Measurements from ENCODE around the gene HLA-DMB.

HLA-DMB gene

GRCh38 chr6:32940656-32941213 lies at the start of gene HLA-DMB:
Gene HLA-DMB (minus strand): TSS chr6:32941028. CDS start chr6:32940807, 221 bp downstream.
- no peak for DNase-seq (ENCODE audit: low read depth in 2 of 2)

DNA sequence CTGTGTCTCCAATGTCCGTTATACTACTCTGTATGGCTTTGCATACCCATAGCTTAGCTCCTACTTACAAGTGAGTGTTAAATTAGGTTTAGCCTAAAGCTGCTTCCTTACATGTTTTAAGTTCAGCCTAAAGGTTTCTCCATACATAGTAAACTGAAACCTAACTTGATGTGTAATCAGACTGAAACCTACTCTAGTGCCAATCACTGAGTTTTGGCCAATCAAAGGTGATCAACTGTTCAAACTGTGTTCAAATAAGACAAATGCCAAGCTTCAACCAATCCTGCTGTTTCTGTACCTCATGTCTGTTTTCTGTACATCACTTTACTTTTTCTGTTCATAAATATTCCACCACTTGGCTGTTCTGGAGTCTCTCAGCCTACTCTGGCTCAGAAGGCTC lies 48.5 kb upstream of the HLA-DMB start:
- no peak for DNase-seq (ENCODE audit: low read depth in 2 of 2)

- peak; percentile 43 to 56 for DNase-seq (ENCODE audit: low read depth in 2 of 2)
Observed at GRCh38 chr6:32984622-32985389, 44.0 kb upstream of the HLA-DMB start.

DNA sequence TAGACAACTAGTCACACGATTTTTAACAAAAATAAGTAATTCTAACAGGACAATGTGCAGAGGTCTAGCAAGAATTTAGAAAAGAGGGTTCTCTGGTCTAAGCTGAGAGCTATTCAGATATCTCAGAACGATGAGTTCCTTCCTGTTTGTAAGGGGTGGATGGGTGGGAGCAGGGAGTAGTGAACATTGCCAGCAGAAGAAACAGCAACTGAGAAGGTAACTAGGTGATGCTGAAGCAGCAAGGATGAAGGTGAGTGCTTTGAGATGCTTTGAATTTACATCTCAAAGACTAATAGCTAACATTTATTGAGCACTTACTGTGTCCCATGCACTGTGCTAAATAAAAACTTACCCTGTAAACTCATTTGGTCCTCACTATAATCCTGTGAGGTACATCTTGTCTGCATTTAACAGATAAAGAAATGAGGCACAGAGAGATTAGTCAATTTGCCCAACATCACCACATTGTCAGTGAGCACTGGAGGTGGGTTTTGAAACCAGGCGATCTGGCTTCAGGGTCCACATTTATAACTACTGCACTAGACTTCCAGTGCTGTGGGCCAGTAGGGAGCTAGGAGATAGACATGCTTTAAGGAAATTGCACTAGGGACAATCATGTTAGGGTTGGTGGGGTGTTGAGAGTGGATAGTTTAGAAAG lies 43.3 kb upstream of the HLA-DMB start:
- no peak for DNase-seq (ENCODE audit: low read depth in 2 of 2)

DNA sequence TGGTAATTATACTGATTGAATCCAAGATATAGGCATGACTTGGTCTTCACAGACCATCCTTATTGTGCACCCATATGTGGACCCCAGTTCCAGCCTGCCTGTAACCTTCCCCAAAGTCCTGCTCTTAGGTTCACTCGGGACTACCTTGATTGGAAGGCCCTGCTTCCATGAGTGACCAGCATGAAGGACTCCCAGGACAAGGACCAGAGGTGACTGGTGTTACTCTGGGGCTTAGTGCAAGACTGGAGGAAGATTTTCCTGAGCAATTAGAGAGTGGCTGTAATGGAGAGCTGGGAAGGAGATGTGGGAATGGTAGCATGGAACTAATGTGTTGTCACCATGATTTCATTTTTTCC lies 42.6 kb upstream of the HLA-DMB start:
- no peak for DNase-seq (ENCODE audit: low read depth in 2 of 2)

- no peak for DNase-seq (ENCODE audit: low read depth in 2 of 2)
Observed at GRCh38 chr6:32982702-32983492, 42.1 kb upstream of the HLA-DMB start.

GRCh38 chr6:32982084-32982701 lies 41.4 kb upstream of the HLA-DMB start:
- no peak for DNase-seq (ENCODE audit: low read depth in 2 of 2)

DNA sequence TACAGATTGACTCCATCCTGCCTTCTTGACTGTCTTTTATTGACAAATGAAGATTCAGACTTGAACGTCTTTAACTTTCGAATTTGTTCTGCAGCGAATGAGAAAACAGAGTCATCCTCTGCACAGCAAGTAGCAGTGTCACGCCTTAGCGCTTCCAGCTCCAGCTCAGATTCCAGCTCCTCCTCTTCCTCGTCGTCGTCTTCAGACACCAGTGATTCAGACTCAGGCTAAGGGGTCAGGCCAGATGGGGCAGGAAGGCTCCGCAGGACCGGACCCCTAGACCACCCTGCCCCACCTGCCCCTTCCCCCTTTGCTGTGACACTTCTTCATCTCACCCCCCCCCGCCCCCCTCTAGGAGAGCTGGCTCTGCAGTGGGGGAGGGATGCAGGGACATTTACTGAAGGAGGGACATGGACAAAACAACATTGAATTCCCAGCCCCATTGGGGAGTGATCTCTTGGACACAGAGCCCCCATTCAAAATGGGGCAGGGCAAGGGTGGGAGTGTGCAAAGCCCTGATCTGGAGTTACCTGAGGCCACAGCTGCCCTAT lies 39.7 kb upstream of the HLA-DMB start:
- no peak for DNase-seq (ENCODE audit: low read depth in 2 of 2)

GRCh38 chr6:32979720-32980487 lies 39.1 kb upstream of the HLA-DMB start:
- DNase-seq (ENCODE audit: low read depth in 2 of 2) = no peak

- no peak for DNase-seq (ENCODE audit: low read depth in 2 of 2)
Observed at GRCh38 chr6:32977953-32978324, 37.1 kb upstream of the HLA-DMB start.

GRCh38 chr6:32977272-32977952 lies 36.6 kb upstream of the HLA-DMB start:
- no peak for DNase-seq (ENCODE audit: low read depth in 2 of 2)

DNA sequence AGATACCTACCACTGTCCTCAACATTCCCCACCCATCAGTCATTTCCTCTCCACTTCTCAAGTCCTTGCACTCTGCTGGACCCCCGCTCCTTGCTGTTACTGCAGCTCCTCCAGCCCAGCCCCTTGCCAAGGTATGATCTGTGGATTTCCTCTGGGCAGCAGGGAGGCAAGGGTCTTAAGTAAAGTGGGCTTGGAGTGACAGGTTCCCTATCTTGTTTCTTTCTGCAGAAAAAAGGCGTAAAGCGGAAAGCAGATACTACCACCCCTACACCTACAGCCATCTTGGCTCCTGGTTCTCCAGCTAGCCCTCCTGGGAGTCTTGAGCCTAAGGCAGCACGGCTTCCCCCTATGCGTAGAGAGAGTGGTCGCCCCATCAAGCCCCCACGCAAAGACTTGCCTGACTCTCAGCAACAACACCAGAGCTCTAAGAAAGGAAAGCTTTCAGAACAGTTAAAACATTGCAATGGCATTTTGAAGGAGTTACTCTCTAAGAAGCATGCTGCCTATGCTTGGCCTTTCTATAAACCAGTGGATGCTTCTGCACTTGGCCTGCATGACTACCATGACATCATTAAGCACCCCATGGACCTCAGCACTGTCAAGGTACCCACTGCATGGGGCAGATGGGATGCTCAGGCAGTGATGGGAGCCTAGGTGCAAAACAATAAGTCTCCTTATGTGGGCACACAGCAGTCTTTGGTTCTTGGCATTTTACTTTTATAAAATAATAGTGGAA lies 35.7 kb upstream of the HLA-DMB start:
- DNase-seq (ENCODE audit: low read depth in 2 of 2) = no peak

DNA sequence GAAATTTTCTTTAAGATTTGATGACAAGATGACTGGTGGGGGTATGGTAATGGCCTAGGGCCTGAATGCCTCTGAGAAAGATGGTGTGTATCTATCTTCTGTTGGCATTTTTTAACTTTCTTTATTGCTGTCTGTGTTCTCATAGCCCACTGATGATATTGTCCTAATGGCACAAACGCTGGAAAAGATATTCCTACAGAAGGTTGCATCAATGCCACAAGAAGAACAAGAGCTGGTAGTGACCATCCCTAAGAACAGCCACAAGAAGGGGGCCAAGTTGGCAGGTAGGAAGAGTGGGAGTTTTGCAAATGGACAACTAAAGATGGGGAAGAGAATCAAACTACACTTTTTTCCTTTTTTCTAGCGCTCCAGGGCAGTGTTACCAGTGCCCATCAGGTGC lies 35.1 kb upstream of the HLA-DMB start:
- no peak for DNase-seq (ENCODE audit: low read depth in 2 of 2)

DNA sequence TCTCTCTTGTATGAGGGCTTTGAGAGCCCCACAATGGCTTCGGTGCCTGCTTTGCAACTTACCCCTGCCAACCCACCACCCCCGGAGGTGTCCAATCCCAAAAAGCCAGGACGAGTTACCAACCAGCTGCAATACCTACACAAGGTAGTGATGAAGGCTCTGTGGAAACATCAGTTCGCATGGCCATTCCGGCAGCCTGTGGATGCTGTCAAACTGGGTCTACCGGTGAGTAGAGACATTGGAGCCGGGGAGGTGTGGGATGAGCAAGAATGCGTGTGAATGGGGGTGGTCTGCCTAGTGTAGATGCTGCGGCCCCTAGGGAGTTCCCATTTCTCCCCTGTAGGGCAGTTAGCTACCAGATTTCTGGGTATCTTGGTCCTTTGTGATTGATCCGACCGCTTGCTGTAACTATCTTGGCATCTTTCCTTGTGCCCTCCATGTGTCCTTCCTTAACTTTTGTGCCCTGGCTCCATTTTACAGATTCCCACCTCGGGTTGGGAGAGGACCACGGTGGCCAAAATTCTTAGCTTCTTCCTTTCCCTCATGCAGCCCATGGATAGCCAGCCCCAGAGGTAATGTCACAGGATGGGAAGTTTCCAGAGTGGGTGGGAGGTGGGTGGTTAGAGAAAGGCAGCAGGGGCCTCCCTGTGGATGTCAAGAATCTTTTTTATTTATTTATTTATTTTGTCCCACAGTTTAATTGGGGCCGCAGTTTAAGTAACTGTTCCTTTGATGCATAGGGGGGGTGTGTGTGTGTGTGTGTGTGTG lies 33.9 kb upstream of the HLA-DMB start:
- DNase-seq (ENCODE audit: low read depth in 2 of 2) = no peak

DNA sequence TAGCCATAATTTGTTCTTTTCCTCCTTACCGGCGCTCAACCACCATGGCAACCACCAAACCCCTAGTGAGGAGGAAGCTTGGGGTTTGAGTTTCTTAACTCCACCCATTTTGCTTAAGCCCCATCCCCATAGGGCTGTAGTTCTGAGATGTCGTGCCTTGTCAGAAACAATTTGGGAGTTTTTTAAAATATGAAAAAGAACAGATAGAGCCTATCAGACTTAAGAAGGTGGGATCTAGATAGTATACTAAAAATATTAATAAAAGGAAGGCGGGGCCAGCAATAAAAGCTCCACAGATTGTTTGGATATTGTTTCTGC lies 33.1 kb upstream of the HLA-DMB start:
- DNase-seq (ENCODE audit: low read depth in 2 of 2) = no peak

GRCh38 chr6:32973144-32974015 lies 32.6 kb upstream of the HLA-DMB start:
- no peak for DNase-seq (ENCODE audit: low read depth in 2 of 2)

GRCh38 chr6:32972353-32973143 lies 31.7 kb upstream of the HLA-DMB start:
- no peak for DNase-seq (ENCODE audit: low read depth in 2 of 2)
